SK-N-MC (cell line): ENCODE measurements around the gene DCLK2.

Experiments
- EZH2 ChIP-seq: fragments of 200-600 bp; sonication (generic); IDR thresholded peaks from one replicate; pipeline ENCODE4 v1.6.1; 2017; ENCODE audit warnings: antibody characterized with exemption
- POLR2AphosphoS5 ChIP-seq: IDR thresholded peaks from 2 replicates; pipeline ENCODE4 v1.6.1; 2012; ENCODE audit warnings: mild to moderate bottlenecking, low read depth, low read length, borderline replicate concordance

DNA sequence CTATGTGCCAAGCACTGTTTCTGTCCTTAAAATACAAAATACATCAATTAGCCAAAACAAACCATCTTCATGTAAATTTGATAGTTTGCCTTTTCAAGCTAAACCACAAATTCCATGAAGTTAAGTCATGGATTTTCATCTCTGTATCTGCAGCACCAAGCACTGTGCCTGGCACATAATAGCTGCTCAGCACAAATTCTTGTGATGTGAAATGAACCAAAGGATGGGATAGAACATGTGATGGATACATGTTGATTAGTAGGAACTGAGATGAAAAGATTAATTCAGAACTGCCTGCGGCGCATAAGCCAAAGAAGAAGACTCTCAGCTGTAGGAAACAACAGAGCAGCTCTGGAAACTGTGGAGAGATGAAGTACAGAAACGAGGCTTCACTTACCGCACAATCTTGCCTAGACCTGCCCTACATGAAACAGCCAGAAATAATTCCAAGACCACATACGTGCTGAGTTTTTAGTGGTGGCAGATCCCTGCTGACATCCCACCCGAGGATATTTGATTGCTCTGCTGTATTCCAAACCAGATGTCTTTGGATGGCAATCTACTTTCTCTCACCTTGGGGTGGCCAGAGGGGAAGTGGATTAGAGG lies 40.9 kb upstream of the DCLK2 start:
- TF ChIP-seq EZH2 (no peak), POLR2AphosphoS5 (no peak)
